Amniotic stem cell (primary cell): ENCODE results near the gene ITSN1.
"Not testable (repeated sequence)": the region's sequence is repeated elsewhere in the genome, so short reads cannot be mapped to it uniquely, and the experiment has no call there.

ENCODE experiments used
- DNase-seq: peaks from one replicate; lab custom pipeline; 2025; lab: John Stamatoyannopoulos, UW

The ITSN1 gene

DNA sequence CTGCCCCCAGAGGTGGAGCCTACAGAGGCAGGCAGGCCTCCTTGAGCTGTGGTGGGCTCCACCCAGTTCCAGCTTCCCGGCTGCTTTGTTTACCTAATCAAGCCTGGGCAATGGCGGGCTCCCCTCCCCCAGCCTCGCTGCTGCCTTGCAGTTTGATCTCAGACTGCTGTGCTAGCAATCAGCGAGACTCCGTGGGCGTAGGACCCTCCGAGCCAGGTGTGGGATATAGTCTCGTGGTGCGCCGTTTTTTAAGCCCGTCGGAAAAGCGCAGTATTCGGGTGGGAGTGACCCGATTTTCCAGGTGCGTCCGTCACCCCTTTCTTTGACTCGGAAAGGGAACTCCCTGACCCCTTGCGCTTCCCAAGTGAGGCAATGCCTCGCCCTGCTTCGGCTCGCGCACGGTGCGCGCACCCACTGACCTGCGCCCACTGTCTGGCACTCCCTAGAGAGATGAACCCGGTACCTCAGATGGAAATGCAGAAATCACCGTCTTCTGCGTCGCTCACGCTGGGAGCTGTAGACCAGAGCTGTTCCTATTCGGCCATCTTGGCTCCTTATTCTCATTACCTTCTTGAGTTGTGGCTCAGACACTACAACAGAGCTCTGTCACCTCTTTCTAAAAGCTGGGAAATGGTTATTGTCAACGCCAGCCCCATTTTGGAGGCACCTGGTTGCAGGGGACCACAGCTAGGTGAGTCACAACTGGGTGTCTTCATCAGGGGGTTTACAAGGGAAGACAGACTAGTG lies 288.9 kb downstream of the ITSN1 start:
- not testable (repeated sequence) for DNase-seq

DNA sequence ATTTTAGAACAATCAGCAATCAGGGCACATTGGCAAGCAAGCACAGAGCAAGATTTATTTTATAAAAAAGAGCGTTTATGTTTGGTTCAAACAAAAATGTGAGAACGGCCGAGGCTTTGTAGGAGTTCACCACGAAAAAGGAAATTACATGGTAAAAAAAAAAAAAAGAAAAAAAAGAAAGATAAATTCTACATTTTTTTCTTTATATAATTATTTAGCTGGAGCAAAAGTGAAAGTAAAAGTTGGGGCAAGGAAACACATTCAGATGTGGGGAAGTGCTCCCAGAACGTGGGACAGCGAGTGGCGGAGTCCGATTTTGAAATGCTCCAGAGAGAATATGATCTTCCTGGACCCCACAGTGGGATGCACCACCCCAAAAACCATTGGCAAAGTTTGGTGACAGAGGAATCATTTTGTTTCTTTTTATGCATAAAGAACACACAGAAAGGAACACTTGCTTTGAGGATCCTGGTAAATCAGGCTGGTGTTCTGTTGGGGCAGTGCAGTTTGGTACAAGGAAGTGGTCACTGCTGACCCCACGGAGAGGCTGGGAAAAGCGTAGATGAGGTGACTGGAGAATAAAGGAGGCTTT lies 289.6 kb downstream of the ITSN1 start:
- DNase-seq = no peak

DNA sequence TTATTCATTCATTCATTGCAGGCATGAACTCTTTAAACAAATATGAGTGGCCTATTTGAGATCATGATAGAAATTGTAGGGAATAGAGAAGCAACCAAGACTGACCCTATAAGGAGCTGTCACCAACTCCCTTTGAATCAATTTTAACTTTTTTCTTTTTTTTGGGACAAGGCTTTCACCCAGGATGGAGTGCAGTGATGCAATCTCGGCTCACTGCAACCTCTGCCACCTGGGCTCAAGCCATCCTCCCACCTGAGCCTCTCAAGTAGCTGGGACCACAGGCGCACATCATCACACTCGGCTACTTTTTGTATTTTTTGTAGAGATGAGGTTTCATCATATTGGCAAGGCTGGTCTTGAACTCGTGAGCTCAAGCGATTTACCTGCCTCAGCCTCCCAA lies 290.4 kb downstream of the ITSN1 start:
- DNase-seq = no peak

DNA sequence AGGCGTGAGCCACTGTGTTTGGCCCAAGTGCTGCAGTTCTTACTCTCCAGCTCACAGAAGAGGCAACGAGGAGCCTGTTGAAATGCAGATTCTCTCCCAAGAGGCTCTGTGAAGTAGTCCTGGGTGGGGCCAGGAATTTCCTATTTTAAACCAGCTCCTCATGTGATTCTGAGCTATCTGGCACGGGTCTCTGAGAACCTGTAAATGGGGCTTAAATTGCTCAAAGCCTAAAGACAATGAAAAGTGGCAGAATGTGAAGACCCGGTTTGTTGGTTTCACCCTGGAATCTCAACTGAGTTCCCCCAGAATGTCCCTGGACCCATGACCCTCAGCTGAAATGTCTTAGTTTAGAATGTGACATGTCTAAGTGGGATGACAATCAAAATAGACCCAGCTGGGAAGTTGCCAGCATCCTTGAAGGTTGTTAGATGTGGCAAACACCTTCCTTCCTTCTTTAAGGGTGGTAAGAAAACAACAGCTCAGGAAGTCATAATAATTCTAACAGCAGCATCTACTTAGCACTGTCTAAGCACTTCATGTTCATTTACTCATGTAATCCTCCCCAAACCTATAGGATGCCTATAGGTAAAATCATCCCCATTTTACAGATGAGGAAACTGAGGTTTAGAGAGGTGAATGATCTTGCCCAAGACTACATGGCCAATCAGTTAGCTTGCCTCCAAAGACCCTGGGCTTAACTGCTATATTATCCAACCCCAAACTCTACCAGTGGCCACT lies 294.2 kb downstream of the ITSN1 start:
- no peak for DNase-seq

DNA sequence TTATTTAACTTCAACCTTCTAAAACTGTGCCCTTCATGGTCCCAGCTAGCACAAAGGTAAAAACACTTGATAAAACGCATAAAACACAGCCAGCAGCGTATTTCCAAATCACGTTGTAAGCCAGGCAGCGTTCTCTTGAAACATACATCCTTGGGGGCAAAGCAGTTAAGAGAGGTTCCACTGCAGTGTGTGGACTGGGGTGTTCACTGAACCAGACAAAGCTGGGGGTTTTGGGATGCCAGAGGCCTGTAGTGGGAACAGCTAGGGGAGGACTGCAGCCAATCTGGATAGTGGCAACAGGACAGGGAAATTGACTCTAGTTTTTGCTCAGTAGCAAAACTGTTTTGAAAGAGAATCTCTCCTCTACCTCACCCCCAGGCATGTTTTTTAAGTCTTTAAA lies 294.8 kb downstream of the ITSN1 start:
- no peak for DNase-seq

DNA sequence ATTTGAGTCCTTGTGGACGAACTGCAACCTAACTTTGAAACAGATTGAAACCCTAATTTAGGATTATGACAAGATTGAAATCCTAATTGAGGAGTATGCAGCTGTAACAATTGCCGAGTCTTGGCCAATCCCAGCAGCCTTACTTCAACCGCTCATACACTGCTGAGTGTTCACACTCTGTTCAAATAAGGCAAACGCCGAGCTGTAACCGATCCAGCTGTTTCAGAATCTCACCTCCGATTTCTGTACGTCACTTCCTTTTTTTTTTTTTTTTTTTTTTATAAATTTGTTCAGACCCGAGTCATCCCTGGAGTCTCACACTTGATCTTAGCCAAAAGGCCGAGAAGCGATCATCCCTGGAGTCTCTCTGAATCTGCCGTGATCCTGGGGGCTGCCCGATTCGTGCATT lies 295.6 kb downstream of the ITSN1 start:
- no peak for DNase-seq

DNA sequence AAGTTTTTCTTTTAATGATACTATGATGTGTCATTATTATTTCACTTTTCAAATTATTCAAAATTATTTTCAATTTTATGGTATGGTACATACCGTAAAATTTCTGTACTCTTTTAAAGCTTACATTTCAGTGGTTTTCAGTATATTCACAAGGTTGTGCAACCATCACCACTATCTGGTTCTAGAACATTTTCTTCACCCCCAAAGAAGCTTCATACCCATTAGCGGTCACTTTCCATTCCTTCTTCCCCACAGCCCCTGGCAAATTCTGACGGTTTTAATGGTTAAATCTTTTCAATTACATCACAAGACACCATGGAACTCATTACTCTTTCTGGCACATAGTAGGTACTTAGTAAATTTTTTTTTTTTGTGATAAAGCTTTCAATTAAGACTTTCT lies 296.1 kb downstream of the ITSN1 start:
- no peak for DNase-seq

DNA sequence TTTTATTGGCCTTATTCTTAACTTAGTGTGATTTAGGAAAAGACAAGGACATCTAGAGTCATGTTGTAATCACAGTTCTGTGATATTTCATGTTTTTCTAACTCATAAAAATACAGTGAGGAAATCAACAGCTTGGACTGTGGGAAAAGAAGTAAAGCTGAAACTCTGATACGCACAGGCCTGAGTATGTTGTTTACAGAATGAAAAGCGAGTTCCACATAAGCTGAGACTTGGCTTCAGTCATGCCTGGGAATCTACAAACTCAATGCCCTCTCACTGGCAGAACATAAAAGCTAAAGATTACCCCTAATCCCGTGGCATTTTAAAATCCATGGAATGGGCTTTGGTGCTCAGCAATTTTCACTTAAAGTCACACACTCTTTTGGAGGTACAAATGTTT lies 296.9 kb downstream of the ITSN1 start:
- DNase-seq = no peak

DNA sequence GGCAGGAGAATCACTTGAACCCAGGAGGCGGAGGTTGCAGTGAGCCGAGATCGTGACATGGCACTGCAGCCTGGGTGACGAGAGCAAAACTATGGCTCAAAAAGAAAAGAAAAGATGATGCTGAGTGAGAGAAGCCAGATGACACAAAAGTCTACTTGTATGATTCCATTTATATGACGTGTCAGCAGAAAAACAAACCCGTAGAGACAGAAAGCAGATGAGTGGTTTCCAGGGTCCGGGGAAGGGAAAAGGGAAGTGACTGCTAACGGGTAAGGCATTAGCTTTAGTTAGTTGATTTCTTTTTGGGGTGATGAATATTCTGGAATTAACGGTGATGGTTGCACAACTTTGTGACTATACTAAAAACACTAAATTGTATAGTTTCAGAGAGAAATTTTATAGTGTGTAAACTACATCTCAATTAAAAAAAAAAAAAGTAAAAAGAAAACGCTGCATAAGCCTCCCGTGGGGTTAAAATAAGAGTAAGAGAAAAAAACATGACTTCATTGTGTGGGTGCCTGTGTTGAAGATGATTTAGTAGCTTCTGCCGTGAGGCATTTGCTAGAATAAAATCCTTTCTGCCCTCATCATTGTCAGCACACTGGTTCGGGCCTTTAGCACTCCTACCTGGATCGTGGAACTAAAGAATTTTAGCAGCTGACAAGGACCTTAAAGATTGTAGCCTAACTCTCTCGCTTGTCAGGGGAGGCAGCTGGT lies 298.0 kb downstream of the ITSN1 start:
- no peak for DNase-seq

DNA sequence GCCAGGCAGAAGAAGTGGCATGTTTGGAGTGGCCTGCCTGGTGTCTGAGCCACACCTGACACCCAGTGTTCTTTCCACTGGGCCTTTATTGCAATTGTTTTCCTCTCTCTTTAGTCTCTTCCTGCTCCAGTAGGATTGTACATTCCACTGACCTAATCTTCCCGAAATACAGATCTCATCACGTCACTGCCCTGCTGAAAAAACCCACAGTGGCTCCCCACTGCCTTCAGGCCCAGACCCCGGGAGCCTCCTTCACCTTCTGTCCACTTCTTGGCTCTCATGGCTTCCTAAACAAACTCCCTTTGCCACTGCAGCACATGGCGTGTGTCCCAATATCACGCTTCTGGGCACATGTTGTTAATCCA lies 298.6 kb downstream of the ITSN1 start:
- DNase-seq = no peak

DNA sequence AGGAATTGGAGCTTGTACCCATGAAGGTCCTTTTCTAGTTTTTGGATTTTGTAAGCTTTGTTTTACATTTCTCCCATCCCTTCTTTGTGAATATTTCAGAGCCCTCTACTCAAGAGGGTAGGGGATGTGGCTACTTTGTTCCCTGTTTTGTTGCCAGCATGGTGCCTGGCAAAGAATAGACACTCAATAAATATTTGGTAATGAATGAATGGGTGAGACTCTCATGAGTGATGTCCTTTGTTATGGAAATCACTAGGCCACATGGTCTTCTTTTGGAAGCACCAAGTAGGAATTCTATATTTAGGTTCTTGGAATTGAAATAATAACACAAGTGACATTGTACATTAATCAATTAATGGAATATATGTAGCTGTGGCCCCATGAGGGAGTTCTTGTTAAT lies 300.1 kb downstream of the ITSN1 start:
- DNase-seq = no peak

DNA sequence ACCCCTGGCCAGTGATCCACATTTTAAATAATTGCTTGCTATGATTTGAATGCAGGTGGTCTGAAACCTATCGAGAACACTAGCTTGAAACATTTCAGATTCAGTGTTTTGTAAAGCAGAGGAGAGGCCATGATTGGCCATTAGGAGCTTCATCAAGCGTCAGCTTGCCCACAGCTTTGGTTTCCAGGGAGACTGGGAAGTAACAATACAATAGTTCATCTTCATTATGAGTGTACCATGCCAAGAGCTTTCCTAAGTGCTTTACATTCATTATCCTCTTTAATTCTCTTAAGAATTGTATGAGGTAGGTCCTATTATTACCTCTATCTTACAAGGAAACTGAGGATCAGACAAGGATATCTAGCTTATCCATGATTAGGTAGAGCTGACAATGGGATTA lies 301.0 kb downstream of the ITSN1 start:
- DNase-seq = no peak

DNA sequence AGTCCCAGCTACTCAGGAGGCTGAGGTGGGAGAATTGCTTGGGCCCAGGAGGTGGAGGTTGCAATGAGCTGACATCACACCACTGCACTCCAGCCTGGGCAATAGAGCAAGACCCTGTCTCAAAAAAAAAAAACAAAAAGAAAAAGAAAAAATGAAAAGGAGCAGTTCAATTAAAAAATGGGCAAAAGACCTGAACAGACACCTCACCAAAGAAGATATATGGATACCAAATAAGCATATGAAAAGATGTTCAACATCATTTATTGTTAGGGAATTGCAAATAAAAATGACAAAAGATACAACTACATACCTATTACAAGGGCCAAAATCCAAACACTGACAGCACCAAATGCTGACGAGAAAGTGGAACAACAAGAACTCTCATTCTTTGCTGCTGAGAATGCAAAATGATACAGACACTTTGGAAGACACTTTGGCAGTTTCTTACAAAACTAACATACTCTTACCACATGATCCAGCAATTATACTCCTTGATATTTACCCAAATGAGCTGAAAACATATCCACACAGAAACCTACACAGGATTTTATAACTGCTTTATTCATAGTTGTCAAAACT lies 302.0 kb downstream of the ITSN1 start:
- DNase-seq = no peak

DNA sequence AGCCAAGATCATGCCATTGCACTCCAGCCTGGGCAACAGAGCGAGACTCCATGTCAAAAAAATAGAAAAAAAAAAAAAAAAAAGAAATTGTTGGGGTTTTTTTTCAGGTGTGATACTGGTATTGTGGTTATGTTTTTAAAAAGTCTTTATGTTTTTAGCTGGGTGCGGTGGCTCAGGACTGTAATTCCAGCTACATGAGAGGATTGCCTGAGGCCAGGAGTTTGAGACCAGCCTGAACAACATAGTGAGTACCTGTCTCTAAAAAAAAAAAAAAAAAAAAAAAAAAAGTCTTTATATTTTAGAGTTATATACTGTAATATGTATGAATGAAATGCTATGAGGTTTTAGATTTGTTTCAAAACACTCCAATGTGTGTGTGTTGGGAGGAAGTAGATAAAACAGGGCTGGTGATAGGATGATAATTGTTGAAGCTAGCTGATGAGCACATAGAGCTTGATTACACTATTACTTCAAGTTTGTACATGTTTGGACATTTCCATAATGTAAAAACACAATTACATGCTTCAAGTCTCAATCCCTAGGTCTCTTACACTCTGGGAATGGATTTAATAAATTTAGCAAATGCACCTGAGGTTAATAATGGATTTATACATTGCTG lies 303.5 kb downstream of the ITSN1 start:
- DNase-seq = no peak

DNA sequence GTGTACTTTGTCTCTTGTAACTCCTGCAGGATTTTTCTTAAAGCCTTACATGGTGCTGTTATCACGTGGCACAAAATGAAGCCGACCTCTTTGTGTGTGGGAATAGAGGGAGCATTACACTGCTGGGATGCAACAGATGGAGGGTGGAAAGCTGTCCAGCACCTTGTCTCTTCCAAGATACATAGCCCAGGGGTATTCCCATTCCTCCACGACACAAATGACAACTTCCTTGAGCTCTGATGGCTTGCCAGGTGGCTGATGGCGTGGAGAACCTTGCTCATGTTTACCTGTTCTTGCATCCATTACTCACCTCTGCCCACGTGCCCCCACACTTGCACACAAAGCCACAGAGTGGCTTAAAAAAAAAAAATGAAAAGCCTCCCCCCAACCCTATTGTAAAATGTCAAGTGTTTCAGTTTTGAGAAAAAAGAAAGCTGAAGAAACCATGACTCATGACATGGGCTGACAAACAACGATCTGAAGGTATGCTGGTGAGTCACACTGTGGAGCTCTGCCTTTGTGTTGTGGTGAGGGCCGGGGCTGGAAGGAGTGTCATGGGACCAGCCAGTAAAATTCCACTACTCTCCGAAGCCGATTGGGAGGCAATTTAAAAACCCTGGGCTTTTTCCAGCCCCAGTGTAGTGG lies 305.3 kb downstream of the ITSN1 start:
- peak; percentile 96 for DNase-seq

DNA sequence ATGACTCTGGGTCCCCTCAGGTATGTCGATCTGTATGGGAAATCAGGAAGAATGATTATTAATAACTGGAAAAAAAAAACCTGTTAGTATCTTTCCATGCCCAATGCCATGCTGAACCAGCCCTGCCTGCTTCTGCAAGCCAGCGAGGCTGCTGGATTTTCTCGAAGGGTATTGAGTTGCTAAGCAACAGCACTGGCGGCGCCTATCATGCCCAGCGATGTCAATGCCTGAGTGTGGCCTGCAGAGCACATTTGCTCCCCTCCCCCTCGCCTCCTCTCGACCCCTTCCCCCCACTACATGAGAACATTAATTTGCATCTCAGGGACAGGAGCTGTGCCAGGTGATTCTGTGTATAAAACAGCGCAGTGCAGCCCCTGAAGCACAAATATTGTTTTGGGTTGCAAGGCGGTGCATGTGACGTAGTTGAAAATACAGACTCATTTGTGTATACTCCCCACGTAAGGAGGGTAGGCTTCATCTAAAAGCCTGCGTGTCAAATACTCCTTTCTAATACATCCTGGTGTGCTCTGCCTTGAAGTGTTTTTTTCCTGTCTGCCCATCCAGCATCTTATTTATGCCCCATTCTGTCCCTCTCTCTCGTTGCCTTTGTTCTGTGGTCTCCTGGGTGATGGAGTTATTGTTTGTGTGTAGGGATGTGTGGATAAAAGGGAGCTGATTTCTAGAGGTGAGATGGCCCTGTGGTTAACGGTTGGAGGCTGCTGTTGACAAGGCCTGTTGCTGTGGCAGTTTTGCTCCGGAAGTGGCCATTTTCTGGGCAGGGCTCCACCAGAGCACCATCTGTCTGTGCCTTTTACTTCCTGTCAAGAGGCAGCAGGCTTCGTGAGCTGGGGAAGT lies 306.0 kb downstream of the ITSN1 start:
- DNase-seq = peak; percentile 55

DNA sequence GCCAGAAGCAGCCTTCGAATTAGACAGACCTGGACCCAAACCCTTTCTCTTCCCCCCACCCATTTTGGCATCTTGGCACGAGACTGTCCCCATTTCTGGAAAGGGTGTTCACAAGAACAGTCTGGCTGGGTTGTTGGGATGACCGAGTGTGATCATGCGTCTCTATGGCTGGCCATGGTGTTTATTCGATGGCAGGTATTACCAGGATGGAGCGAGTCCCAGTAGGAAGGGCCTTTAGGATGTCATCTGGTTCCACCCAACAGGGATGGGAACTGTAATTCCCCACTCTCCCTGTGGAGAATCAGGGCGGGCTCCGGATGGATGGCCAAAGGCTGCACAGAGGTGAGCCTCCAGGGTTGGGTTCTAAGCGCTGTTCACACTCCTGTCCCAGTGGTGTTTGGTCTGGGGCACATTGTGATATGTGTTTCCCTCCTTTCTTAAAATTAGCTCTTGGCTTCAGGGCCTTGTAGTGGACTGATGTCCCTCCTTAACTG lies 306.7 kb downstream of the ITSN1 start:
- DNase-seq = no peak
